HG03280 (cell line): ENCODE measurements around the gene EPM2AIP1.
"Not testable (repeated sequence)": the region's sequence is repeated elsewhere in the genome, so short reads cannot be mapped to it uniquely, and the experiment has no call there.

Experiments used
- ATAC-seq: cut with Tn5 transposase; IDR thresholded peaks from one replicate; pipeline ENCODE4 v1.9.1; 2021; ENCODE audit warnings: mild to moderate bottlenecking, moderate library complexity; ENCODE audit not compliant: unreplicated experiment

EPM2AIP1 gene

DNA sequence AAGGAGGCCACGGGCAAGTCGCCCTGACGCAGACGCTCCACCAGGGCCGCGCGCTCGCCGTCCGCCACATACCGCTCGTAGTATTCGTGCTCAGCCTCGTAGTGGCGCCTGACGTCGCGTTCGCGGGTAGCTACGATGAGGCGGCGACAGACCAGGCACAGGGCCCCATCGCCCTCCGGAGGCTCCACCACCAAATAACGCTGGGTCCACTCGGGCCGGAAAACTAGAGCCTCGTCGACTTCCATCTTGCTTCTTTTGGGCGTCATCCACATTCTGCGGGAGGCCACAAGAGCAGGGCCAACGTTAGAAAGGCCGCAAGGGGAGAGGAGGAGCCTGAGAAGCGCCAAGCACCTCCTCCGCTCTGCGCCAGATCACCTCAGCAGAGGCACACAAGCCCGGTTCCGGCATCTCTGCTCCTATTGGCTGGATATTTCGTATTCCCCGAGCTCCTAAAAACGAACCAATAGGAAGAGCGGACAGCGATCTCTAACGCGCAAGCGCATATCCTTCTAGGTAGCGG, at the start of gene EPM2AIP1:
Gene EPM2AIP1, minus strand, starts transcription at position 326 of the 520 bp plus-strand sequence. Its CDS starts 54 bp downstream, at position 272.
- peak; percentile 84 for ATAC-seq

DNA sequence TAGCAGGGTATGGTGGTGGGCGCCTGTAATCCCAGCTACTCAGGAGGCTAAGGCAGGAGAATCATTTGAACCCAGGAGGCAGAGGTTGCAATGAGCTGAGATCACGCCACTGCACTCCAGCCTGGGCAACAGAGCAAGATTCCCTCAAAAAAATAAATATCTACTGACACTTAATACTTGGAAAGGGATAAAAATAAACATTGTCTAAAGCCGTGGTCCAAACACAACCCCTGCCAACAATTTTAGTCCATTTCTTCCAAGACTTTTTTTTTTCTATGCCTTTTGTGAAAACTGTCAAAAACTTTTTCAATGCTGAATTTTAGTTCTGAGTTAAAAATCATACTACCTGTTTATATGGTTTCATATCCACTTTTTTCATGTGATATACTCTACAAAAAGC, 49.8 kb upstream of the EPM2AIP1 start:
- ATAC-seq: not testable (repeated sequence)

DNA sequence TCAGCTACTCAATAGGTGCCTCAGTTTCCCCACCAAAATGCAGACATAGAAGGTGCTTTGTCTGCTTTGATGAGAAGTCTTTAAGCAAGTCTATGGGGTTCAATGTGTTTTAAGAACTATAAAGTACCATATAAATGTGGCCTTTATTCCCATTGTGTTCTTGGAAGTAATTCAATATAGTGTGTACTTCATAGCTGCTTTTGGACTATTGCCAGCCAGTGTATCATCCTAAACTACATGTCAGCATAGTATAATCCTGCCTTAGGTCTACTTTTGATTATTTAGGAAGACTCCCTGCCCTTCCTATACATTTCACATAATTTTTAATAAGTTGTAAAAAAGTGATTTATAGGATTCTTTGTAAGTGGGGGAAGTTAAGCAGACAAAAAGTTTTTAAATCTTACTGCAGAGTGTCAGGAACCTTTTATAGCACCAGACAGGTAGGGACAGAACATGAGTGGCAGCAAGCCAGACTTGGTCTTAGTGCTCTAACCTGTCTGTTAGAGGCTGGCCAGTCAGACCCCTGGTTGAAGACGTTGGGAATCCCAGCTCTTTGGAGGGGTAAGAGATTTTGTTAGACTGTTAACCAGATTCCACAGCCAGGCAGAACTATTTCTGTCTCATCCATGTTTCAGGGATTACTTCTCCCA, 48.7 kb upstream of the EPM2AIP1 start:
- ATAC-seq: no peak

GRCh38 chr3:37040231-37040630, 47.3 kb upstream of the EPM2AIP1 start:
- no peak for ATAC-seq

- no peak for ATAC-seq
Measured at GRCh38 chr3:37039161-37039846, 46.4 kb upstream of the EPM2AIP1 start.

DNA sequence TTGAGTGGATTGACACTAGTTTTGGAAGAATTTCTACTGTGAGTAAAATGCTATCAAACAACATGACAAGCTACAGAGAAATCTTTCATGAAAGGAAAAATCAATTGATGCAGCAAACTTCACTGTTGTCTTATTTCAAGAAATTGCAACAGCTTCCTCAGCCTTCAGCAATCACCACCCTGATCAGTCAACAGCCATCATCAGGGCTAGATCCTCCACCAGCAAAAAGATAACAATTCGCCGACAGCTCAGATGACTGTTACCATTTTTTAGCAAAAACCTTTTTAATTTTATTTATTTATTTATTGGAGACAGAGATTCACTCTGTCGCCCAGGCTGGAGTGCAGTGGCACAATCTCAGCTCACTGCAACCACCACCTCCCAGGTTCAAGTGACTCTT, 44.4 kb upstream of the EPM2AIP1 start:
- ATAC-seq: no peak

GRCh38 chr3:37032961-37033360, 40.0 kb upstream of the EPM2AIP1 start:
- ATAC-seq: no peak

DNA sequence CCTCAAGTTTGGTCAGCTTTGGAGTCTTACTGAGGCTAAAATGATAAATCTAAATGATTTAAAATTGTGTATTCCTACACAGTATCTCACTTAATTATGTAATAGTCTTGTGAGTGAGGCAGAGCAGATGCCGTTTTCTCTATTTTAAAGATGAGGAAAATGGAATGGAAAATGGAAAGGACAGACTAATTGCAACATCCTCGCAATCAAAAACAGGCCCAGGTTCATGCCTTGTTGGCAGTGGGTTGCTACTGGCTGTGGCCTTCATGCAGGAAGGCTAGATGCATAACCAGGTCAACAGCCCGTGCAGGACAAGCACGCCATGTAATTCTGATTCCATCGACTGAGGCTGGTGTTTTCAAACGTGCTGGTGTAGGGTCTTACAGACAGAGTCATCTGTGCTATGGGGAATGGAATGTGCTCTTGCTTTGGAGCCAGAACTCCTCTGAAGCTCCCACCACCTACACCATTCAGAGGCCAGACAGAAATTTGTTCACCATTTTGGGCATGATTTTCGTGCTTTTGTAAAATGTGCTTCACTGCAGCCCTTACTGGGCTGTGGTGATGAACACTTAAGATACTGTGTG, 38.3 kb upstream of the EPM2AIP1 start:
- ATAC-seq: no peak

GRCh38 chr3:37030588-37030987, 37.7 kb upstream of the EPM2AIP1 start:
- no peak for ATAC-seq

DNA sequence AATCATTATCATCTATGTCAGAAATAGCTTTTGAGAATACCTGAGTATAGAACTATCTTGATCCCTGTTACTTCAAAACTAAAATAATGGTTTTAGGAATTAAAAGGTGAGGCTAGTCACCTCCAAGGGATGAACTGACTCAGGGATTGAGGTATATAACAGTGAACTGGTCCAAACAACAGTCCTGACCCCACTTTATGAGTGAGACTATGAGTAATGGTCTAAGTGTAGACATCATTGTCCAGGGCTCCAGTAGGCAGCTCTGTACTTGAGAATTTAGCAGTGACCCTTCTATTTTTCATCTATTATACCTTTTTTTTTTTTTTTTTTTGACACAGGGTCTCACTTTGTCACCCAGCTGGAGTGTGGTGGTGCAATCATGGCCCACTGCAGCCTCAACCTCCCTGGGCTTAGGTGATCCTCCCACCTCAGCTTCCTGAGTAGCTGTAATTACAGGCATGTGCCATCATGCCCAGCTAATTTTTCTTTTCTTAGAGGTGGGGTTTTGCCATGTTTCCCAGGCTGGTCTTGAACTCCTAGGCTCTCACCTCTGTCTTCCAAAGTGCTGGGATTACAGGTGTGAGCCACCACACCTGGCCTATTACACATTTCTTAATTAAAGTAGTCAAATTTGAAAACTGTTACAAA, 36.7 kb upstream of the EPM2AIP1 start:
- ATAC-seq: no peak

DNA sequence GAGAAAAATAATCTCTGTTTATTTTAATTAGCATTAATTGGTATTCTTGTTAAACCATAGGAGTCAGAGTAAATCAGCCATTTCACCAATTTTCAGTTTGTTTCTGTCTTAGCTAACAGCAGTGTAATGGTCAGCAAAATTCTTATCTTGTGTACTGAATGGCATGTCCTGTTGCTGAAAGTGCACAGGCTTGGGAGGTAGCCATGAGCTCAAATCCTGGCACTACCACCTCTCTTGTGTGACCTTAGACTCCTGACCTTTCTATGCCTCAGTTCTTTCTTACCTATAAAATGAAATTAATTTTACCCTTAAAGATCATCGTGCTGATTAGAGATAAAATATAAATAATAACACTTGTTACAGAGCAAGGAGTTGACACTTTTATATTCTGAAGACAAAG, 36.2 kb upstream of the EPM2AIP1 start:
- no peak for ATAC-seq

GRCh38 chr3:37028329-37028728, 35.4 kb upstream of the EPM2AIP1 start:
- ATAC-seq: no peak

- no peak for ATAC-seq
Measured at GRCh38 chr3:37026851-37027250, 33.9 kb upstream of the EPM2AIP1 start.

DNA sequence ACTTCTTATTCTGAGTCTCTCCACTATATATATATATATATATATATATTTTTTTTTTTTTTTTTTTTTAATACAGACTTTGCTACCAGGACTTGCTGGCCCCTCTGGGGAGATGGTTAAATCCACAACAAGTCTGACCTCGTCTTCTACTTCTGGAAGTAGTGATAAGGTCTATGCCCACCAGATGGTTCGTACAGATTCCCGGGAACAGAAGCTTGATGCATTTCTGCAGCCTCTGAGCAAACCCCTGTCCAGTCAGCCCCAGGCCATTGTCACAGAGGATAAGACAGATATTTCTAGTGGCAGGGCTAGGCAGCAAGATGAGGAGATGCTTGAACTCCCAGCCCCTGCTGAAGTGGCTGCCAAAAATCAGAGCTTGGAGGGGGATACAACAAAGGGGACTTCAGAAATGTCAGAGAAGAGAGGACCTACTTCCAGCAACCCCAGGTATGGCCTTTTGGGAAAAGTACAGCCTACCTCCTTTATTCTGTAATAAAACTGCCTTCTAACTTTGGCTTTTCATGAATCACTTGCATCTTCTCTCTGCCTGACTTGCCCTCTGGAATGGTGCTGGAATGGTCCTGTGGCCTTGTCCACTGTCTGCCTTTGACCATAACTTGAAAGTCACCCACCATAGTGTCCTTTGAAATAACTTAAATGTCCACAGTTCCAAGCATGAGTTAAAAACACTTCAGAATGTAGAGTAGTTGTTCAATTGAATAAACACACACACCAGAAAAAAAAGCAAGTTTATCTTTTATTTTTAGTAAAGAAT, 32.8 kb upstream of the EPM2AIP1 start:
- no peak for ATAC-seq

DNA sequence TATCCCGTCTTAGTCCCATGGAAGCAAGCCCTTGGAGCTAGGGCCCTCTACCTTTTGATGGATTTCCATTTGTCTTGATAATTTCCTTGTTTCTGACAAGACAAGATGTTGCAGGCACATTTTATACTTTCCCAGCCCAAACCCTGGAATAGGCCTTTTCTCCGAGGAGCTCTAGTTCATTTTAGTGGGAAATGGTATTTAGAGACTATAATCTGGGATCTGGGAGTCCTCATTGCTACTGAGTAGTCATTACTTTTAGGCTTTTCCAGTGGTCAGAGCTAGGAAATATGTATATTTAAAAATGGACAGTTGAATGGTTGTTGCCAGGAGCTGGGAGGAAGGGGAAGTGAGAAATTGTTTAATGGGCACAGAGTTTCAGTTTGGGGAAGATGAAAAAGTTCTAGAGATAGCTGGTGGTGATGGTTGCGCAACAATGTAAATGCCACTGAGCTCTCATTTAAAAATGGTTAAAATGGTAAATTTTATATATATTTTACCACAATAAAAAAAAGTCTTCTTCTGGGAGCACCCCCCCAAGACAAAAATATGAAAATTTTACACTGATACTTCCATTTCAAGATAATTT, 32.0 kb upstream of the EPM2AIP1 start:
- ATAC-seq: no peak

DNA sequence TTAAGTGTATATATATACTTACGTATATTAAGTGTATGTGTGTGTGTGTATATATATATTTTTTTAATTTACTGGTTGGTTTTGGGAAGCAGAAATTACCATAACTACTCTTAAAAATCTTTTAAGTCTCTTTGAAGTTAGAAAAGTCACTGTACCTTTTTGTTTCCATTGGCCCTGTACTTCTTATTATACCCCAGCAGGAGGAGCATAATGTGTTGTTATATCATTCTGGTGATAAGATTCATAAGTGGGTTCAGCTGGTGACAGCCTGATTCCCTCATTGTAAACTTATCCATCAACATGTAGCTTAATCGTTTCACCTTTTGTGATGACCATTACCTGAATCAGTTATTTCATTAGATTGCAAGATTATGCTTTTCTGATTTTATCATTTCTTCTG, 31.2 kb upstream of the EPM2AIP1 start:
- no peak for ATAC-seq

- ATAC-seq: no peak
Measured at GRCh38 chr3:37017683-37018082, 24.8 kb upstream of the EPM2AIP1 start.

GRCh38 chr3:37016903-37017302, 24.0 kb upstream of the EPM2AIP1 start:
- ATAC-seq: no peak

DNA sequence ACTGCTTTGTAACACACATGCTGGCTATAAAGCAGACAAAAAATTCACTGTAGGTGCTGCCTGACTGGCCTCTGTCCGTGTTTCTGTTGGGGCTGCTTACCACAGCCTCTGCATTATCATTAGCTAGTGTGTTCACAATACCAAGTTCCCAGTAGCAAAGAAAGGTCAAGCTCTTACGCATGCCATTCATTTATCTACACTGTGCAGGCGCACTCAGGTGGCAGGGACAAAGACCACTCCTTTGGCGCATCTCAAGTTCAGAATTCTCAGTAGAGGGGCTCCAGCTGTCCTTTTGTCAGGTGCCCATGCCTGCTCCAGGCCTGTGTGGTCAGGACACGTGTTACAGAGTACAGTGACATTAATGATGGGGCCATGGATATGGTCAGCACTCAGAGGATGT, 22.7 kb upstream of the EPM2AIP1 start:
- no peak for ATAC-seq

DNA sequence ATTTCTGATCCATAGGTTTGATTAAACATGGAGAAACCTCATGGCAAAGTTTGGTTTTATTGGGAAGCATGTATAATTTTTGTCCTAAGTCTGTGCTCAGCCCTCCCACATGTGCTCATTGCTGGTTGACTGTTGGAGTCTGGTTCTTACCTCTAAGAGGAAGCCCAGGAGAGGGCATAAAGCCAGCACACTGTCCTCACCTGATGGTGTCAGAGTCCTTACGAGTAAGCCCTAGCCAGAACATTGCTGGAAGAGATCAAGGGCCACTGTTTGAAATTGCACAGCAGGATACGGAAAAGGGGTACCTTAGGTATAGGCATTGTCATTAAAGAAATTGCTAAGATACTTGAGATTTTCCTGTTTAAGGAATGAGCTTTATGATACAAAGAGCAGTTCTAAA, 21.7 kb upstream of the EPM2AIP1 start:
- ATAC-seq: no peak
